ENCODE measurements around the gene PTPRN2.

PTPRN2 gene

DNA sequence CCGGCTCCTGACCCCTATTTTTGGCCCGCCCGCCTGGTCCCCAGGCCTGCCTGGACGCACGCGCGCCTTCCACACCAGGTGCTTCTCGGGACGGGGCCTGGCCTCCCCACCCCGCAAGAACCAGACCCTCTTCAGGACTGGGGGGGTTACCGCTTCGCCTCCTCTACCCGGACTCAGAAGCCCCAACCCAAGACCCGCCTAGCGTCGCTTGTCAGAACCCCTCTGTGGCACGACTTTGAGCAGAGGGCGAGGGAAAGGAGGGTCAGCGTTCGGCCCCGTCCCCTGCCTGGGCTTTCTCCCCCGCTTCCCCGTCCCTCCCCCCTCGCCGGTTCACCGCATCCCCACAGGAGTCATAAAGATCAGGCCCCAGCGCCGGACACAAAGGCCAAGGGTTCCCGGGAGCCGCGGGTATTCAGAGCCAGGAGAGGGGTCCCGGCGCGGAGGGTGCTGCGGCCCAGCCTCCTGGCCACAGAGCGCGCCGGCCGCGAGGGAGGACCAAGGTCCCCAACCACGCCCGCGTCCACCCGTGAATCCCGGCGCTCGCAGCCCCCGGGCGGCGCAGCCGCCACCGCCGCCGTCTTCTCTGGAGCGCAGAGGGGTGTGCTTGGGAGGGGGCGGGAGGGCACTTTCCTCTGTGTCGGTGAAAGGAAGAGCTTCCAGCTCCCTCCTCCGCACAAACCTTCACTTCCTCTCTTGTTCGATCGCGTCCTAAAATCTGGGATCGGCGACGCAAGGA is 898.9 kb downstream of the PTPRN2 start:
- DNase-seq (ENCODE audit: low read depth, low spot score): no peak
- ChIA-PET POLR2A (no interaction called here), CTCF (no interaction called here)
- TF ChIP-seq, protein P1, sequence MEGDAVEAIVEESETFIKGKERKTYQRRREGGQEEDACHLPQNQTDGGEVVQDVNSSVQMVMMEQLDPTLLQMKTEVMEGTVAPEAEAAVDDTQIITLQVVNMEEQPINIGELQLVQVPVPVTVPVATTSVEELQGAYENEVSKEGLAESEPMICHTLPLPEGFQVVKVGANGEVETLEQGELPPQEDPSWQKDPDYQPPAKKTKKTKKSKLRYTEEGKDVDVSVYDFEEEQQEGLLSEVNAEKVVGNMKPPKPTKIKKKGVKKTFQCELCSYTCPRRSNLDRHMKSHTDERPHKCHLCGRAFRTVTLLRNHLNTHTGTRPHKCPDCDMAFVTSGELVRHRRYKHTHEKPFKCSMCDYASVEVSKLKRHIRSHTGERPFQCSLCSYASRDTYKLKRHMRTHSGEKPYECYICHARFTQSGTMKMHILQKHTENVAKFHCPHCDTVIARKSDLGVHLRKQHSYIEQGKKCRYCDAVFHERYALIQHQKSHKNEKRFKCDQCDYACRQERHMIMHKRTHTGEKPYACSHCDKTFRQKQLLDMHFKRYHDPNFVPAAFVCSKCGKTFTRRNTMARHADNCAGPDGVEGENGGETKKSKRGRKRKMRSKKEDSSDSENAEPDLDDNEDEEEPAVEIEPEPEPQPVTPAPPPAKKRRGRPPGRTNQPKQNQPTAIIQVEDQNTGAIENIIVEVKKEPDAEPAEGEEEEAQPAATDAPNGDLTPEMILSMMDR (IDR thresholded peaks at IDR 0.05; ENCODE audit: insufficient read depth, low read length, missing control alignments): no peak
- no peak overlapping the region for H3K4me3 ChIP-seq (ENCODE audit: low read depth, low read length)

DNA sequence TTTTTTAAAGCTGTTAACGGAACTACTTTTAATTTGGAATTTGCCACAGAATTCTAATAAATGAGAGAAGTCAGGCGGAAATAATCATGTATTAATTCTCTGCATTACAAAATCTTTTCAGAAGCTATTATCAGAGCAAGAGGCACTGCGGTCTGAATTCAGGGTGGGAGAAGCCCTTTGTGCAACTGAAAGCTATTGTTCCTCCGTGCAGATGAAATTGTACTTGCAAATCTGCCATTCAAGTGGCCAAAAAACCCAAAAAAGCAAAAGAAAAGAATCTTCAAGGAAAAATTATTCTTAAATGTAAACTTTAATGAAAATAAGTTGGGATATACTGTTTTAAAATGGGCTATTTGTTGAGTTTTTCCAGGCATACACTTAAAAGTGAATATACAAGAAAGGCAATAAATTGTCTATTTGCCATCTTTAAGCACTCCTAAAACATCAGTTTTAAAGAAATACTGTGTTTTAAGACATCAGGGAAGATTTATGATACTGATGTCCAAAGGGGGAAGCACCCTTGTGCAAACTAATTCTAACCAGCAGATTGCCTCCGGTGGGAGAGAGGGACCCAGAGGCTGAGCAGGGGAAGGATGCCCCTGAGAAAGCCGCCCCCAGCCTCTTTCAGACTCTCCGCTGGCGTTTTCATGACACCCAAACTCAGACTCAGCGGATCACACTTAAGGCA is 899.6 kb downstream of the PTPRN2 start:
- CTCF ChIA-PET: no interaction called here
- POLR2A ChIA-PET: no interaction called here
- DNase-seq (ENCODE audit: low read depth, low spot score): no peak
- no peak overlapping the region for H3K4me3 ChIP-seq (ENCODE audit: low read depth, low read length)
- TF ChIP-seq, protein P1 (IDR thresholded peaks at IDR 0.05; ENCODE audit: insufficient read depth, low read length, missing control alignments): no peak

DNA sequence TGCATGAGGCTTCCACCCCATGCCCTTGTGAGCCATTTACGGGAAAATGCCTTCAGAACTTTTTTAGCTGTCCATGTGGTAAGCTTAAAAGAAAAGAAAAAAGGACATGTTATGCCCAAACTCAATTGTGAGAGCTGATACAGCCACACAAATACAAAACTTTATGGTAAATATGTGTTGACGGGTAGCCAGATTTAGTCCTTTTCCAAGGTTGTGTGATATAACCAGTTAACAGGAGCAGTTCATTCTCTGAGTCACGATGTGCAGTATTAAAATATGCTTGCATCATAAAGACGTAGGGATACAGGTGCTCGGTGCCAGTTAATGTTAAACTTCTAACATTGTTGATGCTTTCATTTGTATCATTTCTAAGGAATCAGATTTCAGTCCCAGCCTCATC is 900.5 kb downstream of the PTPRN2 start:
- ChIA-PET CTCF (no interaction called here), POLR2A (no interaction called here)
- DNase-seq (ENCODE audit: low read depth, low spot score): no peak
- TF ChIP-seq, protein P1 (IDR thresholded peaks at IDR 0.05; ENCODE audit: insufficient read depth, low read length, missing control alignments): no peak
- no peak overlapping the region for H3K4me3 ChIP-seq (ENCODE audit: low read depth, low read length)

DNA sequence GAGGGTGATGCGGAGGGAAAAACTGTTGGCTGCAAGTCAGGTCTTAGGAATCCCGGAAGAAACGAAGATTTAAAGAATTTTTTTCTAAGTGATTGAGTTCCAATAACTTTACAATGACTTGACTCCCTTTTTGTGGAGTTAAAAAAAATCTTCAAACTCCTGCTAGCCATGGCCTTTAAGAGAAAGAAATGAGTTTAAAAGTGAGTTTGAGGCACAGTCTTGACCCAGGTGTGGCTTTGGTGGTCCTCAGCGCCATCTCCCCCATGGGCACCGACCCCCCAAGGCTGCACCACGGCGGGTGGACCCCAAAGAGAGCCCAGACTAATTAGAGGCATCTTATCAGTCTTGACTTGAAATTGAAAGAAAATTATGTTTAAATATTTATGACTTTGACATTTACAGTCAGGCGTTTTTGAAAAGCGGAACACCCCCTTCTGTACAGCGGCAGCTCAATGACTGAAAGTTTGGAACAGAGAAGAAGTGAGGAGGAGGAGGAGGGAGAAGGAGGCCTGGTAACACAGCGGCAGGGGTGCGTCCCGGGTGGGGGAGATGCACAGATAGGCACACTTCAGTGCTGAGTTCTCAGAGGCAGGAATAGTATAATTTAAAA is 901.2 kb downstream of the PTPRN2 start:
- no peak for DNase-seq (ENCODE audit: low read depth, low spot score)
- ChIA-PET CTCF (no interaction called here), POLR2A (no interaction called here)
- H3K4me3 ChIP-seq (ENCODE audit: low read depth, low read length): no peak overlapping the region
- TF ChIP-seq, protein P1 (IDR thresholded peaks at IDR 0.05; ENCODE audit: insufficient read depth, low read length, missing control alignments): no peak

DNA sequence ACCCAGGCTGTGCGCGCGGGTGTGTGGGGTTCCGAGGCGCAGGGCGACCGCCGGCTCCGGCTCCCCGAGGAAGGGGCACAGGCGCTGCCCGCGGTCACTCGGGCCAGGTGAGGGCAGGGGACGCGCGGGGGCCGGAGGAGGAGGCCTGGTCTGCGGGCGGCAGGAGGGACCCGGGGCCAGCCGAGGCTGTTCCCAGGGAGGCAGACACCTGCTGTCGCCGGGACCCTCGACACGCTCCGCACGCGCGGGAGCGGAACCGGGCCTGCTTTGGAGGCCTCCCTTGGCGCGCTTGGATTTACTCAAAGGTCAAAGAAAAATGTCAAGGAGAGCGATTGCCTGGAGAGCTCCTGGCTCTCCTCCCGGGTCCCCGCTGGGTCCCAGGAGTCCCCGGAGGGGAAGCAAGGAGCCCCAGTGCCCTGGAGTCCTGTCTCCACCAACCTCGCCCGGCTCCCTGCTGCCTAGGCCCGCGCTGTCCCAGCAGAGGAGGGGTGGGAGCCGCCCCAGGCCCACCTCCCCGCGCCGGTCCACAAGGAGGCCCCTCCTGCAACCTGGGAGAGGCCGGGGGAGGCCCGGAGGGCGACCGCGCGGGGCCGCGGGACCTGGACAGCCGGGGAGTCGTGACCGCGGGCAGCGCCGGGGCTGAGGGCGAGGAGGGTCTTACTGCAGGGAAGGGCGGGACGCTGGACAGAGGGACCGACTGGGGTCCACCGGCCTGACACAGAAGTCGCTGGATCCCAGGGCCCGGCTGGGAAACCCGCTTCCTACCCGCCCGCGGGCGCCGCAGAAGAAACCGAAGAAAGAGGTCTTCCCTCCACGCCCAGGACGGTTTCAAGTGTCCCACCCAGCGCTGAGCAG is 902.0 kb downstream of the PTPRN2 start:
- ChIA-PET CTCF (no interaction called here), POLR2A (no interaction called here)
- H3K4me3 ChIP-seq (ENCODE audit: low read depth, low read length): no peak overlapping the region
- no peak for DNase-seq (ENCODE audit: low read depth, low spot score)
- TF ChIP-seq, protein P1 (IDR thresholded peaks at IDR 0.05; ENCODE audit: insufficient read depth, low read length, missing control alignments): no peak

Data from AG04449 (cell line).